ENCODE measurements around the gene LEKR1.

The LEKR1 gene

DNA sequence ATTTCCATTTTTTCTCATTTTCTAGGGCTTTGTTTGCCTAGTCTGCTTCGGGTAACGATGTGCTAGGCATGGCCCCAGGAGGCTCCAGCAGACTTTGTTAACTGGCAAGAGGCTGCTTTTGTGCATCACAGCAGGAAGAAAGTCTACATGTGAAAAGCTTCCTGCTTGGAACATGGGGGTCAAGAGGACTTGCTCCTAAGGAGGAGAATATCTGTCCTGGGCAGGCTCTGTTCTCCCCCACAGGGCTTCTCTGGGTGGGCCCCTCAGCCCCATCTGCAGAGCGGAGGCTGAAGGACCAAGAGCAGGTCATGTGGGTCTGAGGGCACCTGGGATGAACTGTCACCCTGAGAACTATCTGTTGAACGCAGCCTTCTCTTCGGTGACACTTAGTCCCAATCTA lies 239.0 kb downstream of the LEKR1 start:
- no peak overlapping the region for H3K4me3 ChIP-seq (replicated peaks; ENCODE audit: low read depth, low read length)
- TF ChIP-seq CTCF (IDR thresholded peaks at IDR 0.05; ENCODE audit: low read depth, low read length, missing control alignments) = no peak
- no peak for DNase-seq (ENCODE audit: extremely low read depth, low read depth)

- no peak for TF ChIP-seq CTCF (IDR thresholded peaks at IDR 0.05; ENCODE audit: low read depth, low read length, missing control alignments)
- no peak overlapping the region for H3K4me3 ChIP-seq (replicated peaks; ENCODE audit: low read depth, low read length)
Observed at GRCh38 chr3:157066335-157067098, 240.4 kb downstream of the LEKR1 start.

DNA sequence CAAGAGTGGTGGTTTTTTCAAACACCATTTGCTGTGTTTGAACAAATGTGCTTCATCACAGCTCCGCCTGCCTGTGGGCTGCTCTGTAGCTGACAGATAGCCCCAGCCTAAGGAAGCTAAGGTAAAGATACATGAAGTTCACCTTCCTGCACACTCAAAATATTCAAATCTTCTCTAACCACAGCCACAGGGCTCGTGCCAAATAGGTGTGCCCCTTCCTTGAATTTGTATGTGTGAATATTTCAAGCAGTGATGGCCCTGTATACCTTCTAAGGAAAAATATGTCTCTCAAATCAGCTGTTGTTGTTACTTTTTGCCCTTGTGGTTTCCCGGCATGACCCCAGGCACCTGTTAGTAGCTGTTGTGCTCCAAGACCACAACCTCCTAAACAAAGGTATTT lies 241.0 kb downstream of the LEKR1 start:
- no peak overlapping the region for H3K4me3 ChIP-seq (replicated peaks; ENCODE audit: low read depth, low read length)
- no peak for DNase-seq (ENCODE audit: extremely low read depth, low read depth)
- TF ChIP-seq CTCF (IDR thresholded peaks at IDR 0.05; ENCODE audit: low read depth, low read length, missing control alignments) = no peak

More at GRCh38 chr3:157066335-157067098, 240.4 kb downstream of the LEKR1 start:
- no peak for DNase-seq (ENCODE audit: extremely low read depth, low read depth)

DNA sequence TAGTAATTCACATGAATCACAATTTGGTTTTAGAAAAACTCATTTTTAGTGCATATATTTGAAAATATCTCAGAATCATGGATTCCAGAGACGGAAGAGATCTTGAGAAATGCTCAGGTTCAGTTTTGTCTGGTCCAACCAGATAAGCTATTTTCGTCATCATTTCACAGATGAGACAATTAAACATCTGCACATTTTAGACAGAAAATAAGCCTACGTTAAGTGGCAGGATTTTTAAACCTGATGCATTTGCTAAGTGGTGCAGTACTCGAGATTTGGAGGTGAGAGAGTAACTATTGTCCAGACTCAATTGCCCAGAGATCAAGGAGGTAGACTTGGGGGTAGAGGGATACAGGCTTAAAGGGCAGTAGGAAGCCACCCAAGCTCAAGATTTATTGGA lies 243.3 kb downstream of the LEKR1 start:
- no peak for DNase-seq (ENCODE audit: extremely low read depth, low read depth)
- TF ChIP-seq CTCF (IDR thresholded peaks at IDR 0.05; ENCODE audit: low read depth, low read length, missing control alignments) = no peak
- no peak overlapping the region for H3K4me3 ChIP-seq (replicated peaks; ENCODE audit: low read depth, low read length)

DNA sequence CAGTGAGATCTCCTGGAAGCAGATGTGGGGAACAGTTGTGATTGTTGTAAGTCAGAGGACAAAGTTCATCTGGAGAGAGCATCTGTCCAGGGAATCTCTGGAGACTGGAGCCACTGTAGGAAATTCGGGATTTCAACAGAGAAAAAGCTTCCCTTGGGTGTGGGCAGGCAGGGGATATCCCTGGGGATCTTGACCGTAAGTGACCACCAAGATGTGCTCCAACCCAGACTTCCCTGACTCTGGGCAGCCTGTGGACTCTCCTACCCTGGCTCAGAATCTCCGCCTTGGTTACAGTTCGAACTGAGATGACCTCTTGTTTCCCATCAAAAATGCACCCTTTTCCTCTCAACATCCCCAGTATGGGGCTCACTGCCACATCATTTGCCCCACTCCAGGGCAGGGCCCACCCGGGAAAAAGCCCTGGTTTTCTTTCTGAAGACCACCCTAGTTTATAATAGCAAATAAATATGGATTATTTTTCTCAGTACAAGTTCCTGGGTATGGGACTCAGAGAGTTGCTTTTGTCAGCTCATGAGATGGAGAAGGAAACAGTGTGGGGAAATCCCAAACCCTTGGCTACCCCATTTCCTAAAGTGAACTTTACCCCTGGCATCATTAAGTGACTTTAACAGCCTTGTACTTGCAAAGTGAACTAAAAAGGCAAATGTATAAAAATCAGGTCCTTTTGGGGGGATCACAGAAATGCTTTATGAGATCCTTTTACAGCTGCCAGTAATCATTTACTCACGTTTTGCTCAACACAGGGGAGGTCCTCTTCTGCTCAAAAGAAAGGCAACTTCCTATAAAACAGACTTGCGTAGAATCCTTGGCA lies 243.9 kb downstream of the LEKR1 start:
- no peak for TF ChIP-seq CTCF (IDR thresholded peaks at IDR 0.05; ENCODE audit: low read depth, low read length, missing control alignments)
- DNase-seq (ENCODE audit: extremely low read depth, low read depth) = no peak
- no peak overlapping the region for H3K4me3 ChIP-seq (replicated peaks; ENCODE audit: low read depth, low read length)

DNA sequence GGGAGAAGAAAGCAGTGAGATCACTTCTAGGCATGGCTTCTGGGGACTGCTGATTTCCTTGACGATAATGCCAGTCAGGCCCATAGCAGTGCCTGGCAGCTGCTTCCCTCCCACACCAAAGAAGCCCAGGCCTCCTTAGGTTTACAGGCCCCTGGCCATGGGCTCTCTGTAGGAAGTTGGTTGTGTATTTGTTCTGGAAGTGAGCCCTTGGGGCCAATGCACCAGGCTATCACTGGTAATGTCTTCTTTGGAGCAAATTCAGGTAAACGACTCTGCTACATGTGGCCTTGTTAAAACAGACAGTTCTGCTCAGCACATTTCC lies 244.5 kb downstream of the LEKR1 start:
- no peak for DNase-seq (ENCODE audit: extremely low read depth, low read depth)
- TF ChIP-seq CTCF (IDR thresholded peaks at IDR 0.05; ENCODE audit: low read depth, low read length, missing control alignments) = no peak

More for the DNA sequence above, 244.5 kb downstream of the LEKR1 start:
- H3K4me3 ChIP-seq (replicated peaks; ENCODE audit: low read depth, low read length) = no peak overlapping the region

Measured in HFF-Myc (cell line).